ENCODE measurements around the gene MFSD6. TPM values are rescaled to one million over a fixed set of nuclear protein-coding genes. Genes with fewer than 3 reads are reported as not detected.

MFSD6 gene
- total RNA-seq, 1 experiment from 2014 or later: 4.7 TPM

DNA sequence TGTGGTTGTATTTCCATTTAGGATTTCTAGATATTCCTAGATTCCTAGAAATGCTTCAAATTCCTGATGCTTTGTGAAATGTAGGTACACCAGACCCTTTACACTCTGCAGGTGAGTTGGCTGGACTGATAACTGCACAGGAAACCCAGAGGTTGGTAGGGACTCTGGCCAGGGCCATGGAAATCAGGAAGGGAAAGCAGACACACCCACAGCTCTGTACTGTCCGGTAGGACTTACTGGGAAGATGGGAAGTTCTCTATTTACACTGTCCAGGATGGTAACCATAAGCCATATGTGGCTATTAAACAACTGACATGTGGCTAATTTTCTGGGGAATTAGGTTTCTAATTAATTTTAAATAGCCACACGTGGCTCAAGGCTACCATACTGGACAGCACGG lies 94.9 kb downstream of the MFSD6 start:
- ChIA-PET CTCF (no interaction called here), POLR2A (no interaction called here)
- DNase-seq (ENCODE audit: low spot score) (no peak), ATAC-seq (no peak)
- peaks cover 12% of the 10 kb centered on the region for H3K4me1 Mint-ChIP-seq
- H3K36me3 Mint-ChIP-seq: no peaks in the 10 kb centered on the region
- H3K4me3 Mint-ChIP-seq: no peak overlapping the region
- H3K9me3 Mint-ChIP-seq: no peaks in the 10 kb centered on the region
- no peaks in the 10 kb centered on the region for H3K27me3 Mint-ChIP-seq (ENCODE audit: low read depth)
- no peak overlapping the region; the same call in 1 of the 2 replicates for H3K27ac Mint-ChIP-seq
- TF ChIP-seq, protein P1, sequence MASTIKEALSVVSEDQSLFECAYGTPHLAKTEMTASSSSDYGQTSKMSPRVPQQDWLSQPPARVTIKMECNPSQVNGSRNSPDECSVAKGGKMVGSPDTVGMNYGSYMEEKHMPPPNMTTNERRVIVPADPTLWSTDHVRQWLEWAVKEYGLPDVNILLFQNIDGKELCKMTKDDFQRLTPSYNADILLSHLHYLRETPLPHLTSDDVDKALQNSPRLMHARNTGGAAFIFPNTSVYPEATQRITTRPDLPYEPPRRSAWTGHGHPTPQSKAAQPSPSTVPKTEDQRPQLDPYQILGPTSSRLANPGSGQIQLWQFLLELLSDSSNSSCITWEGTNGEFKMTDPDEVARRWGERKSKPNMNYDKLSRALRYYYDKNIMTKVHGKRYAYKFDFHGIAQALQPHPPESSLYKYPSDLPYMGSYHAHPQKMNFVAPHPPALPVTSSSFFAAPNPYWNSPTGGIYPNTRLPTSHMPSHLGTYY (CRISPR knock-in tag; IDR thresholded peaks at IDR 0.05): no peak
- no peak for TF ChIP-seq ETV6 (CRISPR knock-in tag; IDR thresholded peaks at IDR 0.05)
- no peak for TF ChIP-seq ATF1 (CRISPR knock-in tag; IDR thresholded peaks at IDR 0.05)

GRCh38 chr2:190504912-190505311 lies 96.8 kb downstream of the MFSD6 start:
- POLR2A ChIA-PET: no interaction called here
- TF ChIP-seq, protein P2, sequence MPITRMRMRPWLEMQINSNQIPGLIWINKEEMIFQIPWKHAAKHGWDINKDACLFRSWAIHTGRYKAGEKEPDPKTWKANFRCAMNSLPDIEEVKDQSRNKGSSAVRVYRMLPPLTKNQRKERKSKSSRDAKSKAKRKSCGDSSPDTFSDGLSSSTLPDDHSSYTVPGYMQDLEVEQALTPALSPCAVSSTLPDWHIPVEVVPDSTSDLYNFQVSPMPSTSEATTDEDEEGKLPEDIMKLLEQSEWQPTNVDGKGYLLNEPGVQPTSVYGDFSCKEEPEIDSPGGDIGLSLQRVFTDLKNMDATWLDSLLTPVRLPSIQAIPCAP (CRISPR knock-in tag; IDR thresholded peaks at IDR 0.05): no peak
- TF ChIP-seq, protein P3, sequence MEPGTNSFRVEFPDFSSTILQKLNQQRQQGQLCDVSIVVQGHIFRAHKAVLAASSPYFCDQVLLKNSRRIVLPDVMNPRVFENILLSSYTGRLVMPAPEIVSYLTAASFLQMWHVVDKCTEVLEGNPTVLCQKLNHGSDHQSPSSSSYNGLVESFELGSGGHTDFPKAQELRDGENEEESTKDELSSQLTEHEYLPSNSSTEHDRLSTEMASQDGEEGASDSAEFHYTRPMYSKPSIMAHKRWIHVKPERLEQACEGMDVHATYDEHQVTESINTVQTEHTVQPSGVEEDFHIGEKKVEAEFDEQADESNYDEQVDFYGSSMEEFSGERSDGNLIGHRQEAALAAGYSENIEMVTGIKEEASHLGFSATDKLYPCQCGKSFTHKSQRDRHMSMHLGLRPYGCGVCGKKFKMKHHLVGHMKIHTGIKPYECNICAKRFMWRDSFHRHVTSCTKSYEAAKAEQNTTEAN (CRISPR knock-in tag; IDR thresholded peaks at IDR 0.05): no peak
- TF ChIP-seq OVOL2 (CRISPR knock-in tag; IDR thresholded peaks at IDR 0.05; ENCODE audit: borderline replicate concordance) (no peak), CBFB (CRISPR knock-in tag; IDR thresholded peaks at IDR 0.05; ENCODE audit: low read depth) (no peak), TP53 (CRISPR knock-in tag; IDR thresholded peaks at IDR 0.05) (no peak), AR (CRISPR knock-in tag; IDR thresholded peaks at IDR 0.05) (no peak)
- TF ChIP-seq, protein P4, sequence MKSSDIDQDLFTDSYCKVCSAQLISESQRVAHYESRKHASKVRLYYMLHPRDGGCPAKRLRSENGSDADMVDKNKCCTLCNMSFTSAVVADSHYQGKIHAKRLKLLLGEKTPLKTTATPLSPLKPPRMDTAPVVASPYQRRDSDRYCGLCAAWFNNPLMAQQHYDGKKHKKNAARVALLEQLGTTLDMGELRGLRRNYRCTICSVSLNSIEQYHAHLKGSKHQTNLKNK (CRISPR knock-in tag; IDR thresholded peaks at IDR 0.05): no peak
- no peaks in the 10 kb centered on the region for H3K36me3 Mint-ChIP-seq
- no peaks in the 10 kb centered on the region for H3K9me3 Mint-ChIP-seq
- CTCF ChIA-PET: no interaction called here
- no peak overlapping the region for H3K4me3 Mint-ChIP-seq
- H3K27ac Mint-ChIP-seq: no peak overlapping the region
- DNase-seq (ENCODE audit: low spot score): no peak
- peaks cover 10% of the 10 kb centered on the region for H3K4me1 Mint-ChIP-seq
- H3K27me3 Mint-ChIP-seq (ENCODE audit: low read depth): no peaks in the 10 kb centered on the region
- ATAC-seq: no peak

DNA sequence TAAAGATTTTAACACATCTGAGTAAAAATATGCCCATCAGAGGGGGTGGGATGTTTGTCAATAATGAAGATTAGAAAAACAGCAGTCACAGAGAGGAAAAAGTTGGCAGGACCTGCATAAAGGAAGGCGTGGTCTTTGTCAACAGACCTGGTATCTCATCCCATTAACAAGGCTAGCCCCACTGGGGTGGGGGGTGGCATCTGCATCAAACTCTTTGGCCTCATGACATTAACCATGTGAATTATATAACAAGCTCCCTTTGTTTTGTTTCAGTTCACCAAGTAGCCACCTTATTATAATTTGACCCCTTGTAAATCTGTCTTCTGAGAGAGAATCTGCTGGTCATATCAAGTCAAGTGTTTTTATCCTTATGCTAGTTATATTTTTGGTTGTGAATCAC lies 97.5 kb downstream of the MFSD6 start:
- no peaks in the 10 kb centered on the region for H3K36me3 Mint-ChIP-seq
- POLR2A ChIA-PET: no interaction called here
- ATAC-seq: no peak
- H3K9me3 Mint-ChIP-seq: no peaks in the 10 kb centered on the region
- H3K27ac Mint-ChIP-seq: no peak overlapping the region
- no peak overlapping the region for H3K4me3 Mint-ChIP-seq
- no peak for DNase-seq (ENCODE audit: low spot score)
- H3K4me1 Mint-ChIP-seq: peaks cover 5% of the 10 kb centered on the region
- CTCF ChIA-PET: no interaction called here
- H3K27me3 Mint-ChIP-seq (ENCODE audit: low read depth): no peaks in the 10 kb centered on the region
- no peak for TF ChIP-seq TCF7 (CRISPR knock-in tag; IDR thresholded peaks at IDR 0.05; ENCODE audit: low read depth)
- no peak for TF ChIP-seq JUN (CRISPR knock-in tag; IDR thresholded peaks at IDR 0.05)
- TF ChIP-seq, protein P5, sequence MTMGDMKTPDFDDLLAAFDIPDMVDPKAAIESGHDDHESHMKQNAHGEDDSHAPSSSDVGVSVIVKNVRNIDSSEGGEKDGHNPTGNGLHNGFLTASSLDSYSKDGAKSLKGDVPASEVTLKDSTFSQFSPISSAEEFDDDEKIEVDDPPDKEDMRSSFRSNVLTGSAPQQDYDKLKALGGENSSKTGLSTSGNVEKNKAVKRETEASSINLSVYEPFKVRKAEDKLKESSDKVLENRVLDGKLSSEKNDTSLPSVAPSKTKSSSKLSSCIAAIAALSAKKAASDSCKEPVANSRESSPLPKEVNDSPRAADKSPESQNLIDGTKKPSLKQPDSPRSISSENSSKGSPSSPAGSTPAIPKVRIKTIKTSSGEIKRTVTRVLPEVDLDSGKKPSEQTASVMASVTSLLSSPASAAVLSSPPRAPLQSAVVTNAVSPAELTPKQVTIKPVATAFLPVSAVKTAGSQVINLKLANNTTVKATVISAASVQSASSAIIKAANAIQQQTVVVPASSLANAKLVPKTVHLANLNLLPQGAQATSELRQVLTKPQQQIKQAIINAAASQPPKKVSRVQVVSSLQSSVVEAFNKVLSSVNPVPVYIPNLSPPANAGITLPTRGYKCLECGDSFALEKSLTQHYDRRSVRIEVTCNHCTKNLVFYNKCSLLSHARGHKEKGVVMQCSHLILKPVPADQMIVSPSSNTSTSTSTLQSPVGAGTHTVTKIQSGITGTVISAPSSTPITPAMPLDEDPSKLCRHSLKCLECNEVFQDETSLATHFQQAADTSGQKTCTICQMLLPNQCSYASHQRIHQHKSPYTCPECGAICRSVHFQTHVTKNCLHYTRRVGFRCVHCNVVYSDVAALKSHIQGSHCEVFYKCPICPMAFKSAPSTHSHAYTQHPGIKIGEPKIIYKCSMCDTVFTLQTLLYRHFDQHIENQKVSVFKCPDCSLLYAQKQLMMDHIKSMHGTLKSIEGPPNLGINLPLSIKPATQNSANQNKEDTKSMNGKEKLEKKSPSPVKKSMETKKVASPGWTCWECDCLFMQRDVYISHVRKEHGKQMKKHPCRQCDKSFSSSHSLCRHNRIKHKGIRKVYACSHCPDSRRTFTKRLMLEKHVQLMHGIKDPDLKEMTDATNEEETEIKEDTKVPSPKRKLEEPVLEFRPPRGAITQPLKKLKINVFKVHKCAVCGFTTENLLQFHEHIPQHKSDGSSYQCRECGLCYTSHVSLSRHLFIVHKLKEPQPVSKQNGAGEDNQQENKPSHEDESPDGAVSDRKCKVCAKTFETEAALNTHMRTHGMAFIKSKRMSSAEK (CRISPR knock-in tag; IDR thresholded peaks at IDR 0.05; ENCODE audit: borderline replicate concordance): no peak
- TF ChIP-seq AR (CRISPR knock-in tag; IDR thresholded peaks at IDR 0.05): no peak
- TF ChIP-seq IRF2 (CRISPR knock-in tag; IDR thresholded peaks at IDR 0.05; ENCODE audit: borderline replicate concordance, low read depth): no peak
- no peak for TF ChIP-seq ZBTB21 (CRISPR knock-in tag; IDR thresholded peaks at IDR 0.05; ENCODE audit: borderline replicate concordance)
- no peak for TF ChIP-seq CBFB (CRISPR knock-in tag; IDR thresholded peaks at IDR 0.05; ENCODE audit: low read depth)
- no peak for TF ChIP-seq OVOL2 (CRISPR knock-in tag; IDR thresholded peaks at IDR 0.05; ENCODE audit: borderline replicate concordance)
- TF ChIP-seq ESRRA (CRISPR knock-in tag; IDR thresholded peaks at IDR 0.05; ENCODE audit: borderline replicate concordance): no peak
- TF ChIP-seq GTF2I (CRISPR knock-in tag; conservative IDR thresholded peaks at IDR 0.05): no peak
- TF ChIP-seq ZNF121 (CRISPR knock-in tag; IDR thresholded peaks at IDR 0.05): no peak
- TF ChIP-seq ZNF317 (CRISPR knock-in tag; IDR thresholded peaks at IDR 0.05; ENCODE audit: borderline replicate concordance, low read depth): no peak
